HG02642 (cell line): ENCODE results near the gene SPATS2.

ENCODE experiments used
- ATAC-seq: cut with Tn5 transposase; IDR thresholded peaks from one replicate; pipeline ENCODE4 v1.9.1; 2021; ENCODE audit warnings: mild to moderate bottlenecking; ENCODE audit not compliant: unreplicated experiment, poor library complexity

SPATS2 gene

DNA sequence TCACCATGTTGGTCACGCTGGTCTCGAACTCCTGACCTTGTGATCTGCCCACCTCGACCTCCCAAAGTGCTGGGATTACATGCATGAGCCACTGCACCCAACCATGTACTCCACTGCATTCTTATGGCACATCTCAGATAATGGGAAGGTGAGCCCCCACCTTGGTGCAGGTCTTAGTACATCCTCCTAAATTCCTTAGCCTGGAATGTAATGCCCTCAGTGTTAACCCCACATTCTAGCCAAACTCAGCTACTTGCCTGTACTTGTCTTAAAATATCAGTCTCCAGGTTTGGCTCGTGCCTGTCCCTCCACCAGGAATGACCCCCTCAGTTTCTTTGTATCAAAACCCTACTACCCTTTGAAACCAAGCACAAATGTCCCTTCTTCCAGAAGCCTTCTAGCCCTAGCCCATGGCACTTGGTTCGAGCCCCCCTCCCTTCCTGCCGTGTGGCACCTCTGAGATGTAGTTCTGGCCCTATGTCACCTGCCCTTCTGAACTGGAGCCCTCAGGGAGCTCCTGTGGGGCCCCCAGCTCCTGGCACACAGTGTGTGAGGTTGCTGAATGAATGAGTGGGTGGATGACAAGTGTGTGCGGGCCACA, 179.9 kb downstream of the SPATS2 start:
- ATAC-seq, result no peak

DNA sequence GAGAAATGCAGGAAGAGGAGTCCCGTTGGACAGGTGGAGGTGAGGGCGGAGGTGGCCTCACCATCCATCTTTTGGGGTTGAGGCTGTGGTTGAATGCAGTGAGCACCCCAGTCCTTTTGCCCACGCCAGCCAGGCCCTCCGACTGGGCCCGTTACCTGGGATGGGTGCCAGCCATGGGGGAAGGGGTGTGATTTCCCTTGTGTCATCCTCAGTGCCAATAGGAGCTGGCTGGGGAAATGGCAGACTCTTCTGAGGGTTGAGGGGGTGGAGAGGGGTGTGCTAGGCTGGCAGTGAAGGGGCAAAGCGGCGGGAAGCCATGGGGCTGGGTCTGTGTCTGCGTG, 181.2 kb downstream of the SPATS2 start:
- no peak for ATAC-seq

DNA sequence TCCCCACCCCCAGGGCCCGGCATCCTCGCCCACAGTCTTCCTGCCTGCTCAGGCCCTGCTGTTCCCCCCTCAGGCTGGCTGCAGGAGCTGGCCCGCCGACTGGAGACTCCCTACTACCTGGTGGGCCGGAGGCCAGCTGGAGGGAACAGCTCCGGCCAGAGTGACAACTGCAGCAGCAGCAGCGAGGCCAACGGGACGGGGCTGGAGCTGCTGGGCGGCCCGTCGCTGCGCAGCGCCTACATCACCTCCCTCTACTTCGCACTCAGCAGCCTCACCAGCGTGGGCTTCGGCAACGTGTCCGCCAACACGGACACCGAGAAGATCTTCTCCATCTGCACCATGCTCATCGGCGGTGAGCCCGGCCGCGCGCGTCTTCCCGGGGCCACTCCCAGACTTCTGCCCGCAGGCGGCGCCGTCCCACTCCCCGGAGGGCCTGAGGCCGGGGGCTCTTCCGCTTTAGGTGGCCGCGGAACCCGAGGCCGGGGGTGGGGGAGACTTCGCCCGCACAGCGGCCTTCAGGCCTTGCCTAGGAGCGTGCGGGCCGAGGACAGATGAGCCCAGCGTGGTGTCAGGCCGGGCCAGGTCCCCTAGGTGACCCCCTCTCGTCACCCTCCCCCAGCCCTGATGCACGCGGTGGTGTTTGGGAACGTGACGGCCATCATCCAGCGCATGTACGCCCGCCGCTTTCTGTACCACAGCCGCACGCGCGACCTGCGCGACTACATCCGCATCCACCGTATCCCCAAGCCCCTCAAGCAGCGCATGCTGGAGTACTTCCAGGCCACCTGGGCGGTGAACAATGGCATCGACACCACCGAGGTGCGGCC, 181.8 kb downstream of the SPATS2 start:
- ATAC-seq, result no peak

DNA sequence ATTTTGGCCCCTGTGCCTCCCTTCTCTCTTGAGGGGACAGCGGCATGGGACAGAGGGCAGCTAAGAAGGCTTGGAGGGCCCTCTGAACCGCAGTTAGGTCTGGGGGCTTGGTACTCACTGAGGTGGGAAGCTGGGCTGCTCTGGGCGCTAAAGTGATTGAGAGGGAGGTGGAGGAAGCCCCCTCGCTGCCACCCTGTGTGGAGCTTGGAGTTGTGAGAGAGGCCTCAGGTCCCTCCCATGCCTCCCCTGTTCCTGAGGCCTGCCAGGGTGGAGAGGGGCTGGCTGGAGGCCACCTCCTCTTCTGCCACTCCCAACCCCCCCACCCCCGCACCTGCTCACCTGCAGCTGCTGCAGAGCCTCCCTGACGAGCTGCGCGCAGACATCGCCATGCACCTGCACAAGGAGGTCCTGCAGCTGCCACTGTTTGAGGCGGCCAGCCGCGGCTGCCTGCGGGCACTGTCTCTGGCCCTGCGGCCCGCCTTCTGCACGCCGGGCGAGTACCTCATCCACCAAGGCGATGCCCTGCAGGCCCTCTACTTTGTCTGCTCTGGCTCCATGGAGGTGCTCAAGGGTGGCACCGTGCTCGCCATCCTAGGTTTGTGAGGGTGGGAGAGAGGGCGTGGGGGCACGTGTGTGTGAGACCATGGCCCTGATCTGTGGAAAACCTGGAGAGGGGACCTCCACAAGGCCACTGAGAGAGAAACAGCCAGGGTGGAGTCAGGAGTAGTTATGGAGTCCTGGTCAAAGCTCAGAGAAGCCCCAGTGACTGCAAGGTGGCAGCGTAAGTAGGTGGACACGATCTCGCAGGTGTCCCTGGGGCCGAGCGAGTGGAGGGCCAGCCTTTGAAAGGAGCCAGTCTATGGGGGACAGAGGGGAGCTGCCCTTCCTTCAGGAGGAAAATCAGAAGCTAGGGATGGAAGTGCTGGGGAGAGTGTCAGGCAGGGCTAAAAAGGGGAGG, 182.8 kb downstream of the SPATS2 start:
- no peak for ATAC-seq

DNA sequence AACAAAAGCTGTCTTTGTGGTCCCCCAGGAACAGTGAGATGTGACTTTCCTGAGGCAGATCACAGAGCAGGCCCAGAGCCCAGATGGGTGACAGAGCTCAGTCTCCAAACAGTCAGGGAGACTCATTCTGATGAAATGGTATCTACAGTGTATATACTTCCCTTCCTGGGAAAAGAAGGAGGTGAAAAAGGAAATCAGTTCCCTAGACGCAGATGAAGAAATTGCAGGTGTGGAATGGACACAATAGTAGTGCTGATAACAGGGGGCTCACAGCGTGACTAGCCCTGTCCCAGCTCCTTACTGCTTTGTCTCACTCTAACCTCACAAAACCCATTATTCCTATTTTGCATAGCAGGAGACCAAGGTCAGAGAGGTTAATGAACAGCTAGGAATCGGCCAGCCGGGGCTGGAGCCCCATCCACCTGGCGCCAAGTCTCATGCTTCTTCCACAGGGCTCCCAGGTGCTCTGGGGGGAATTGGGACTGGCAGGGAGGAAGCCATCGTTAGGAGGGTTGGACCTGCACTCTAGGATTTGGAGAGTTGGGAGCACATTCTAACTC, 183.5 kb downstream of the SPATS2 start:
- ATAC-seq, result no peak

DNA sequence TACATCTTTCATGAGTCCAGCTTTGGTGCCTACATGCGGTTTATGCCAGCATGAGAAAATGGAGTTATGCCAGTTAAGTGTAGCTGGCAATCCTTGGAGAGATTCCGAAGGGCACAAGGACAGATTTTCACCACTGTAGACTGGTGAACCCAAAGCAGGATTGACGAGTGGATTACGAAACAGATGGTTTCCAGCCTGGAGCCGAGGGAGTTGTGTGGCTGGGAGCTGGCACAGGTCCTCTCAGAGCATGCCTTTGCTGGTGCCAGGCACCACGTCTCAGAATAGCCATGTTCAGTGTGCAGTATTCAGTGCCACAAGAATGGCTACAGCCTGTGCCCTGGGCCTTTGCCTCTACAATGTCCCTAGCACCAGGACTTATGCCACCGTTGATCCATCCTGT, 184.8 kb downstream of the SPATS2 start:
- no peak for ATAC-seq

DNA sequence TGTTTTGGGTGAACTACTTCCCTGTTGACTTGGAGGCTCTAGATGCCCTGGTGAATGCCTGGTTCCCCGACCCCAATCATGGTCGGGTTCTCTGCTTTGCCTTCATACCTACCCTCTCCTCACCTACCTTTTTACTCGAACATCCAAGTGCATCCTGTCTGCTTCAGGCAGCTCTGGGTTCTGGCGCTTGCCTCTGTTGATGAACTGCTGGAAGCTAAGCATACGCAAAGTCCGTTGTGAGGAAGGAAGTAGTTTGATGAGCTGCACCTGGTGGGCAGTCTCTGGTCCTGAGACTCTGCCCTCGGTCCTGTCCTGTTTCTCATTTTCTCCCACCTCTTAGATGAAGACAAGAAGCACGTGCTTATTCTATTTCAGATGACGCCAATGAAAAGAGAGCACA, 185.2 kb downstream of the SPATS2 start:
- ATAC-seq, result no peak

DNA sequence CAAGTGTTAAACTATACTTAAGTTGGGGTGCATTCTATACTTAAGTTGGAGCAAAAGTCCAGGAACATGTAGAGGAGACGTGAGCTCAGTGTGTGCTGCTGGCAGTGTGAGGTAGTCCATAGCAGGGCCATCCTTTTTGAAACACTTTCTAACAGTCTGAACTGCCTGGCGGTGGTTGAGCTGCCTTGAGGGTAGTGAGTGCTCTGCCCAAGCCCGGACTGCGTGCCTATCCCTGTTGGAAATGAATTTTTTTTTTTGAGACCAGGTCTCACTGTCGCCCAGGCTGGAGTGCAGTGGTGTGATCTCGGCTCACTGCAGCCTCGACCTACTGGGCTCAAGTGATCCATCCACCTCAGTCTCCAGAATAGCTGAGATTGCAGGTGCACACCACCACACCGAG, 185.6 kb downstream of the SPATS2 start:
- no peak for ATAC-seq

DNA sequence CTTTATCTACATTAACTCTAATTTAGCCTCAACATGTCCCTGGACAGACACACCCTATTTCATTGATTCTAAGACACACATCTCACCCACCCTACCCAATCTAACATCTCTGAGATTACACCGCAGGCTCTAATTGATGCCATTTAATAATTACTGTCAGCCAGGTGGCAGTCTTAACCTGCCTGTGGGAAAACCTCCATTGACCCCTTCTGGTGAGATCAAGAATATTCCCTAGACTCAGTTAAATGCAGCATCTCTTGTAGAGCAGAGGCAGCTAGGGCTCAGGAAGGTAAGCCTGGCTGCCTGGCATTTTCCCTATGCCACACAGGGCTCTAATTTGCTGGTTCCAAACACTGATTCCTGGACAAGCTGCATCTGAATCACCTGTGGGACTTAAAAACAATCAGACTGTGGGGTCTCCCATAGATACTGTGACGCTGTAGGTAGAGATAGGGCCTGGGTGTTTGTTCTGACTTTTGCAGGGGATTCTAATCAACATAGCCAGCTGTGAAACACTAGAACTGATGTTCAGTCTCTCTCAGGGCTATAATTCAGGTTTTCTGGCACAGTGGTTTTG, 186.3 kb downstream of the SPATS2 start:
- no peak for ATAC-seq

DNA sequence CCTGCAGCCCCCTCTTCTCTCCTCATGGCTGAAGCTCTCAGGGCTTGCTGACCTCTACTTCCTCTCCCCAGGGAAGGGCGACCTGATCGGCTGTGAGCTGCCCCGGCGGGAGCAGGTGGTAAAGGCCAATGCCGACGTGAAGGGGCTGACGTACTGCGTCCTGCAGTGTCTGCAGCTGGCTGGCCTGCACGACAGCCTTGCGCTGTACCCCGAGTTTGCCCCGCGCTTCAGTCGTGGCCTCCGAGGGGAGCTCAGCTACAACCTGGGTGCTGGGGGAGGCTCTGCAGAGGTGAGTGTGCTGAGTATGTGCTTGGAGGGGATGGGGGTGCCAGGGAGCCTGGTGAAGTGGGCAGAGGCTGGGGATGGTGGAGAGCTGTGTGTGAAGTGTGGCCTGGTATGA, 187.0 kb downstream of the SPATS2 start:
- no peak for ATAC-seq

DNA sequence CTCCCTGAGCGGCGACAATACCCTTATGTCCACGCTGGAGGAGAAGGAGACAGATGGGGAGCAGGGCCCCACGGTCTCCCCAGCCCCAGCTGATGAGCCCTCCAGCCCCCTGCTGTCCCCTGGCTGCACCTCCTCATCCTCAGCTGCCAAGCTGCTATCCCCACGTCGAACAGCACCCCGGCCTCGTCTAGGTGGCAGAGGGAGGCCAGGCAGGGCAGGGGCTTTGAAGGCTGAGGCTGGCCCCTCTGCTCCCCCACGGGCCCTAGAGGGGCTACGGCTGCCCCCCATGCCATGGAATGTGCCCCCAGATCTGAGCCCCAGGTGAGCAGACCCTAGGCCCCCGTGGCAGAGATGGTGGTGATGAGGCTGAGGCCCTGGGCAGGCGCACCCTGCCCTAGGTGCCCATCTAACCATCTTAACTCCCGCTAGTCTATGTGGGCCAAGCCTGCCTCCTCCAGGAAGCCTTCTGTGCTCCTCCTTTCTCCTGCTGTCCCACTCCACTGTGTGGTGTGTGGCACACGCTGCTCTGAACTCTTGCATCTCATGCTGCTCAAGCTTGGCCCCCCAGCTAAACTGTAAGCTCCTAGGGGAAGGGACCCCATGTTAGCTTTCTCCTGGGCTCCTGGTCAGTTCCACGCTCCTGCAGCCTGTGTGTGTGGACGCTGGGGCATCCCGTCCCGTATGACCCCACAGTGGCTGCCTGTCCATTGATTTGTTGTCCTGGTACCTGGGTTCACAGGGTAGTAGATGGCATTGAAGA, 188.5 kb downstream of the SPATS2 start:
- ATAC-seq, result no peak

DNA sequence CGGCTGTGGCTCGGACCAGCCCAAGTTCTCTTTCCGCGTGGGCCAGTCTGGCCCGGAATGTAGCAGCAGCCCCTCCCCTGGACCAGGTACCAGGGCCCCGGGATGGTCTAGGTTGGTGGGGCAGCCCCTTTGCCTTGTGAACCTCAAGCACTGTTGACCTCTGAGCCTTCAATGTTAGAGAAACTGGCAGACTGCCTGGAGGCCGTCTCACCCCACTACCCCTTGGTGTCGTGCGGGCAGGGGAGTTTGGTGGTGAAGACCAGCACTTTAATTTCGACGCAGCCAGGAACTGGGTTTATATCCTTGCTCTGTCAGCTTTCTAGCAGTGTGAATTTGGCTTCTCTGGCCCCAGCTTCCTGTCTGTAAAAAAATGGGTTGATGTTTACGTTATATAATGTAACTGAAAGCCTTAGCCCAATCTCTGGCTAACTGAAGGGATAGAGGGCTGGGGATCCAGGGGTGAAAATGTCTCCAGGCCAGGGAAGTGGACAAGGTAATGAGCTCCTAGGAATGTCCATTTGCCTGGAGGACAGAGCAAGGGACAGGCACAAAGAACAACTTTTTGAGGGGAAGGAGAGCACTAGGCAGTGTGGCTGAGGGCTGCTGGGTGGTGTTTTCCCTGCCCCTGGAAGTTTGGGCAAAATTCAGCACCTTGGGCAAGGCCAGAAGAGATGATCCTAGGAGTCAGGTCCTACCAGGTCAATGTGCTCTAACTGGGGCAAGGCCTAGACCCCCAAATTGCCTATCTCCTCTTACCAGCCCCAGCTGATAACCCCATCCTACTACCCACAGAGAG, 189.3 kb downstream of the SPATS2 start:
- no peak for ATAC-seq

DNA sequence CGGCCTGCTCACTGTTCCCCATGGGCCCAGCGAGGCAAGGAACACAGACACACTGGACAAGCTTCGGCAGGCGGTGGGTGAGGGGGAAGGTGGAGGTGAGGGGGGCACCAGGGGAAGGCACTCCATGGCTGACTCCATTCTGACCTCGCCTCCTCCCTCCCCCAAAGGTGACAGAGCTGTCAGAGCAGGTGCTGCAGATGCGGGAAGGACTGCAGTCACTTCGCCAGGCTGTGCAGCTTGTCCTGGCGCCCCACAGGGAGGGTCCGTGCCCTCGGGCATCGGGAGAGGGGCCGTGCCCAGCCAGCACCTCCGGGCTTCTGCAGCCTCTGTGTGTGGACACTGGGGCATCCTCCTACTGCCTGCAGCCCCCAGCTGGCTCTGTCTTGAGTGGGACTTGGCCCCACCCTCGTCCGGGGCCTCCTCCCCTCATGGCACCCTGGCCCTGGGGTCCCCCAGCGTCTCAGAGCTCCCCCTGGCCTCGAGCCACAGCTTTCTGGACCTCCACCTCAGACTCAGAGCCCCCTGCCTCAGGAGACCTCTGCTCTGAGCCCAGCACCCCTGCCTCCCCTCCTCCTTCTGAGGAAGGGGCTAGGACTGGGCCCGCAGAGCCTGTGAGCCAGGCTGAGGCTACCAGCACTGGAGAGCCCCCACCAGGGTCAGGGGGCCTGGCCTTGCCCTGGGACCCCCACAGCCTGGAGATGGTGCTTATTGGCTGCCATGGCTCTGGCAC, 190.1 kb downstream of the SPATS2 start:
- ATAC-seq, result no peak

DNA sequence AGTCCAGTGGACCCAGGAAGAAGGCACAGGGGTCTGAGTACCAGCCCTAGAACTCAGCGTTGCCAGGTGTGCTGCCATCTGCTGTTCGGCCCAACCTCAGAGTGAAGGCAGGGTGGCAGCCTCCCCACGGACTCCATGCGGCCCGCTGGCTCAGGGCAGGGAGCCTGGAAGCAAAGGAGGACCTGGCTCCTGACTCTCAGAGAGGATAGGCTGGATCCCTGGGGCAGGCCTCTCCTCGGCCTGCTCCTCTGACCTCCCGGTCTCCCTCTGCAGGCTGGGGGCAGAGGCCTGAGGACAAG, 190.6 kb downstream of the SPATS2 start:
- no peak for ATAC-seq

DNA sequence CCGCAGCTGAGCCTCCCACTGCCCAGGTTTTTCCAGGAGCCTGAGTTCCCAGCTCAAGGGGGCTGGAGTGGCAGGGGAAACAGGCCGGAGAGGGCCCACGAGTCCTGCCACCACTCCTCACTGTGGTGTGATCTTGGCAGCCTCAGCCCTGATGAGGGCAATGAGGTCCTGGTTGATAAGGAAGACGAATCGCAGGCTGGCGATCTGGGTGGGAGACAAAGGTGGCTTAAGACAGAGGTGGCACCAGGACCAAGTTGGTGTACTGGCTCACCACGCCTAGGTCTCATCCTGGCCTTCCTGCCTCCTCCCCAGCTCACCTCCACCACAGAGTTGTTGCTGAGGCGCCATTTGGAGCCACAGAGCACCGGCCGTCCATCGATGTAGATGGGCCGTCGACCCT, 191.3 kb downstream of the SPATS2 start:
- ATAC-seq, result no peak

DNA sequence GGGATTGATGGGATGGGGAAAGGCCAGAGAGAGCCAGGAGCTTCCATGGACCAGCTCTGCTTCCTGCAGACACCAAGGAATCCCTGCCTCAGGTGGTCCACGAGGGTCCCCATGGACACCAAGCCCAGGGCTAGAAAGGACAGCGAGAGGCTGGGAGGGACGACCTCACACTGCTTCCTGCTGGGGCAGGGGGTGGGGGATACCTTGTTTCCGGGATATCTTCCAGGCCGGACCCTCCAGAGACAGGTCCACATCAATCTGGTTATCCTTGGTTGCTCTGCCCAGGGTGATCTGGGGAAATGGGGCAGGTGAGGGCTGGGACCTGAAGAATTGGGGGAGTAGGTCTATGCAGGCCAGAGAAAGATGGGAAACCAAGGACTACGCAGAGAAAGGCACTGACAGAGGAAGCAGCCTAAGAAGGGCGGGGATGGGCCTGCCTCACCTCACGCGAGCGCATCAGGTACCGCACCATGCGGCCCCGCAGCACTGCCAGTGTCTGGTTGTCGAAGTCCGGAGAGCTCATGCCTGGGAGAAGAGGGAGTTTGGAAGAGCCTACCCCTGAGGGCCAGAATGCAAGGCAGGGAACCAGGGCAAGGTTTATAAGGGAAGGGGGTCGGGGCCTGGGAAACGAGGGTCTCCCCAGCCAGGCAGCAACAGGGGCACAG, 191.9 kb downstream of the SPATS2 start:
- no peak for ATAC-seq

DNA sequence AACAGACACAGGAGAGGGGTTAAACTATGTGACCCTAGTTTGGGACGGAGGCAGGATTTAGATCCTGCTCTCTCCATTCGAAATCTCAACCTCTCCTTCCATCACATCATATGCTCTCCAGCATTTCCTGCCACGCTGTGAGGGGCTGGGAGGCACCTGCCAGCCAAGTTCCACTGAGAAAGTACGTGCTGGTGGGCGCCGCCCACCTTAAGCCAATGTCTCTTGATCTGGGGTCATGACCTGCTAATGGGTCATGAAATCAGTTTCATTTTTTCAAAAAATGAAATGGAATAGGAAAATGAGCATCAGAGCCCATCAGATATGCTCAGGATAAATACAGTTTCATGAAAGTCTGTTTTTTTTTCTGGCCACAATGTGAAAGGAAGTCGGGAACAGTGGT, 193.4 kb downstream of the SPATS2 start:
- no peak for ATAC-seq

DNA sequence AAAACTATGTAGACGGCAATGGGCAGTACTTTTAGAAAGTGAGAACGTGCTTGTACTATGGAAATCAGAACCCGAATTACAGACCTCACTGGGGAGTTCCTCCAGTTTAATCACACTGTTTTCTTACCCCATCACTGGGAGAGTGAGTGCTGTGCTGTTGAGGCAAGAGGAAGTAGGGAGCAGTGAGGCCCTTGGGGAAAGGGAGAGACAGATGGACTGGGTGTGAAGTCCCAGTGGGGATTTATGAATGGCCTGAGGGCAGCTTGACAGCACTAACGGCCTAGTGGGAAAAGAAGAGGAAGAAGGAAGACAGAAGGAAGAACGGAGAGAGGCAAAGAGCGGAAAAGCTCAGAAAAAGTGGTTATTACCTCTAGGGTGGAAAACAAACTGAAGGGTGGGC, 195.0 kb downstream of the SPATS2 start:
- no peak for ATAC-seq
